Adrenal gland (tissue), 5 donors: ENCODE data around the gene FUT8.

Experiments
- POLR2A ChIP-seq, 2 donors: fragments of 450-650 bp; IDR thresholded peaks; one replicate each; pipeline ENCODE4 v1.6.1; 2017; ENCODE audit warnings: antibody characterized with exemption in 2 of 2, mild to moderate bottlenecking in 2 of 2, moderate library complexity in 1 of 2
- TF ChIP-seq, protein P1 (sequence below), 6 experiments: fragments of 450-650 bp in 4 of 6; fragments of 200-600 bp in 2 of 6; sonication (generic) in 1 of 6; IDR thresholded peaks; 1 replicate in 5 of 6; 2 replicates in 1 of 6; pipeline versions ENCODE4 v1.5.1 to v1.8.0; 2016 to 2021; ENCODE audit warnings: antibody characterized with exemption in 6 of 6, mild to moderate bottlenecking in 2 of 6, moderate library complexity in 1 of 6
- donor health status: DM: no; HTN: no; CAD: no.

GRCh38 chr14:65661865-65662264 lies 249.3 kb downstream of the FUT8 start:
- no peak for TF ChIP-seq POLR2A (IDR thresholded peaks at IDR 0.05)
- TF ChIP-seq, protein P1, sequence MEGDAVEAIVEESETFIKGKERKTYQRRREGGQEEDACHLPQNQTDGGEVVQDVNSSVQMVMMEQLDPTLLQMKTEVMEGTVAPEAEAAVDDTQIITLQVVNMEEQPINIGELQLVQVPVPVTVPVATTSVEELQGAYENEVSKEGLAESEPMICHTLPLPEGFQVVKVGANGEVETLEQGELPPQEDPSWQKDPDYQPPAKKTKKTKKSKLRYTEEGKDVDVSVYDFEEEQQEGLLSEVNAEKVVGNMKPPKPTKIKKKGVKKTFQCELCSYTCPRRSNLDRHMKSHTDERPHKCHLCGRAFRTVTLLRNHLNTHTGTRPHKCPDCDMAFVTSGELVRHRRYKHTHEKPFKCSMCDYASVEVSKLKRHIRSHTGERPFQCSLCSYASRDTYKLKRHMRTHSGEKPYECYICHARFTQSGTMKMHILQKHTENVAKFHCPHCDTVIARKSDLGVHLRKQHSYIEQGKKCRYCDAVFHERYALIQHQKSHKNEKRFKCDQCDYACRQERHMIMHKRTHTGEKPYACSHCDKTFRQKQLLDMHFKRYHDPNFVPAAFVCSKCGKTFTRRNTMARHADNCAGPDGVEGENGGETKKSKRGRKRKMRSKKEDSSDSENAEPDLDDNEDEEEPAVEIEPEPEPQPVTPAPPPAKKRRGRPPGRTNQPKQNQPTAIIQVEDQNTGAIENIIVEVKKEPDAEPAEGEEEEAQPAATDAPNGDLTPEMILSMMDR (IDR thresholded peaks at IDR 0.05), result no peak
